ENCODE measurements around the gene CBX2.
"Not testable (repeated sequence)": the region's sequence is repeated elsewhere in the genome, so short reads cannot be mapped to it uniquely, and the experiment has no call there.

Gene CBX2

DNA sequence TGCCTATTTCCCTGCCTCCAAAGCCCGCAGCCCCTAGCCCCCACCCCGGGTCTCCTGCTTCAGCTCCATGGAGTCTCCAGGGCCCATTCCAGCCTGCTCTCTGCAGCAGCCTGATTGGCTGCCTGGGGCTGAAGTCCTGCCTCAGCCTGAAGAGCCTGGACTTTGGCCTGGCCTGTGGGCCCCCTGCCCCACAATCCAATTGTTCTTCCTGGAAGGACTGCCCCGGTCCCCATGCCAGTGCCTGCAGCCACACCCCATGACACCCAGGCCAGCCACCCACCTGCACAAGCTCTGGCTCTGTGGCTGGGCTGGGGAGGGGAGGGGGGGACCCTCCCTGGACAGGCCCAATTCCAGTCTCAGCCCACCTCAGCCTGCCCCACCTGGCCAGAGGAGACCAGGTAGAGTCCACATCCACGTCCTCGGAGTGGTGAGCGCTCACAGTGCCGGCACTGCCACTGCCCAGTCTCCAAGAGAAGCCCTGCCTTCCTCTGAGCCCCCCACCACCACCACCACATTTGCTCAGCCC is 34.9 kb upstream of the CBX2 start:
- DNase-seq (ENCODE audit: low read depth, low spot score), result no peak

DNA sequence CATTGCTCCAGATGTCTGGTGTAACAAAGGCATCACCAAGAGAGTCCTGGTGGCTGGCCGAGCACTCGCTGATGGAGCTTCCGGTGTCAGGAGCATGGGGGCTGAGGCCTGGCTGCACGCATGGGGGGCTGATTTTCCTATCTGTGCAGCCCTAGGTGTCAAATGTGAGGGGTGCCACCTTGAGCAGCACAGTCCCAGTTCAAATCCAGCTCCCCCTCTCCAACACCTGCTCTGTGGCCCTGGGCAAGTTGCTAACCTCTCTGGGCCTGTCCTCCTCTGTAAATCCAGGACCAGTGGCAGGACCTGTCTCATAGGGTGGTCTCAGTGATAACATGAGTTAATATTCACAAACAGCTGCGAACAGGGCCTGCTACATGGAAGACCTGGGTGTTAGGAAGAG is 34.3 kb upstream of the CBX2 start:
- DNase-seq (ENCODE audit: low read depth, low spot score), result no peak

DNA sequence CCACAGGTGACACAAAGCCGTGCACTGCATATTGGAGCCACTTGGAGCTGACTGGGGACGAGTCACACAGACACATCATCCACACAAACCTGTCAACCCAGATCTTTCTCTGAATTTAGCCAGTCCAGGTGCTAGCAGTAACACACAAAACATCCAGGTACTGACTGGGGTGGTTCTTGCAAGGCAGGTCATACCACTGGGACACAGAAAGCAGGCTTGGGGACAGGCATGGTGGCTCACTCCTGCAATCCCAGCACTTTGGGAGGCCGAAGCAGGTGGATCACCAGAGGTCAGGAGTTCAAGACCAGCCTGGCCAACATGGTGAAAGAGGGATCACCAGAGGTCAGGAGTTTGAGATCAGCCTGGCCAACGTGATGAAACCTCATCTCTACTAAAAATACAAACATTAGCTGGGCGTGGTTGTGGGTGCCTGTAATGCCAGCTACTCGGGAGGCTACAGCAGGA is 32.3 kb upstream of the CBX2 start:
- DNase-seq (ENCODE audit: low read depth, low spot score), result no peak

DNA sequence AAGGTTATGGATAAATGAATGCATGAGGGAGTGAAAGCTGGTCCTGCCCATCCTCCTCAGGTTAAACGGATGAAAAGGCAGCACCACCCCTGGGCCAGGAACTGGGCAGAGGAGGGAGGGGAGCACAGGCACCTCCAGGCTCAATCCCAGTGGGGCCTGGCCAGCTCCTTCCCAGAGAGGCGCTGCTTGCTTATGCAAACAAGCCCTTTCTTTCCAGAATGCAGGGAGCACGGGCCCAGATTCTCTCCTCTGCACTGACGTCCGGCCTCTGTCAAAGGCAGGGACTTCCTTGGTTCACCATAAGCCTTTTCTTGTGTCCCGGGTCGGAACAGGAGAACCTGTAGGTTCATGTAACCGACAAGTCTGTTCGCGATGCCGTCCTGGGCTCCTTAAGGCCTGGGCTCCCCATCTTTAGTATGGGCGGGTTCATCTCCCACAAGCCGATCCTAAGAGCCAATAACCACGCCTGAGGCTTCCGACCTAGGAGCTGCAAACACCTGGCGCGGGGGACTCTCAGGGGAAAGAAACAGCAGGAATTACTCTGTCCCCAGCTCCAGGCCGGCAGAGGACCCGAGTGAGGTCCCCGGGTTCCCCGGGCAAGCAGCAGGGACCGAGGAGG is 30.9 kb upstream of the CBX2 start:
- no peak for DNase-seq (ENCODE audit: low read depth, low spot score)

DNA sequence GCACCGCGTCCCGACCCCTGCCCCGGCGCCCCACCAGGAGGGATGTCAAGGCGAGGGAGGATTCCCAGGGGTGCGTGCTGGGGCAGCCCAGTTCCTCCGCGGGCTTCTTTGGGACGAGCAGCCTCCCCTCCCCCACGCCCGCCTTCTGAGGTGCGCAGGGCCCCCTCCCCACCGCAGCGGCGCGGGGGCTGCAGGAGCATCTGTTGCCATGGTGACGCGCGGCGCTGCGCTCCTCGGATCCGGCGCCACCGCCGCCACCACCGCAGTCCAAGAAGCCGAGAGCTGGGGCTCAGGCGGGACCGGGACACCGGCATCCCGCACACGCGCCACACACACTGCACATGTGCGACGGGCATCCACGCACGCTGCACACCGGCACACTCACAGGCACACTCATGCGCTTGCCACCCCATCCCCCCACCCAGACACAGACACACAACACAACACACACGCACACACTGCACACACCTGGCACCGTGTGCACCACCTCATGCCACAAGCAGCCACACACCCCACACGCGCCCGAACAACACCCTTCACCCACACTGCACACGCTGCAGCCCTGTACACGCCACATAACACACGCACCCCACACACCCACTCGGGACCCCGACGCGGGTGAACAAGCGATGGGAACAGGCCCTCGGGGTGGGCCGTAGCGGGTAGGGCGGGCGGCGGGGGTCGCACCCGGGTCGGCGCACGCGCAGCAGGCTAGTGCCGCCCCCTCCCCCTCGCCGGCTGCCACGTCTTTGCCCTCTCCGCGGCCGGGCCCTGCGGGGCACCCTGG is 30.2 kb upstream of the CBX2 start:
- DNase-seq (ENCODE audit: low read depth, low spot score), result no peak

DNA sequence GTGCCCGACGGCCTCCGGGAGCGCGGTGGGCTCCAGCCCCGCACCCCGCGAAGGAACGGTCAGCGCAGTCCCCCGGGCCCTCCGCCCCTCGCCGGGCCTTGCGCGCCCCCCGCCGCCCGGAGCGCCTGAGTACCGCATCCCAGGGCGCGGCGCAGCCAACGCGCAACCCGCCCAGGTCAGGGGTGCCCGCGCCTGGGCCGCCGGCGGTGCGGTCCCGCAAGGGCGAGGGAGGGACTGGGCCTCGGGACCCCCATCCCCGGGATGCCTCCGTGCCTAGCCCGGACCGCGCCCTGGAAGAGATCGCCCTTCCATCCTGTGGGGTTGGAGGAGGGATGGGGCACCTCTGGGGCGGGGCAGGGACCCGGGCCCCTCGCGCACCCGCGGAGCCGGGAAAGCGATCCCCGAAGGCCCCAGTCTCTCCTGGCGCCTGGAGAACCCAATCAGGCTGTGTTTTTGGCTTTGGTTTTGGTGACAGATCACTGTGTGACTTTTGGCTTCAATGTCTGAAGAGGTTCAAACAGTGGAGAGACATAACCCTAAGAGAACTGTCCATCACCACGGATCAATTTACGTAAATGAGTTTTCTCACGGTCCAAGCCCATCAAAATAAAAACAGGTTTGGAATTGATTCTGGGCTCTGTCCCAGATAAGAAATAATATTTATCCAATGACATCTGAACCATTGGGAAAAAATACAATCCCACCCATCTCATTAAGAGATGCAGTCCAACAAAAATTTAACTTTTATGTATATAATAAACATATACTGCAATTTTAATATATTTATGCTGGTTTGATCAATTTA is 29.5 kb upstream of the CBX2 start:
- no peak for DNase-seq (ENCODE audit: low read depth, low spot score)

DNA sequence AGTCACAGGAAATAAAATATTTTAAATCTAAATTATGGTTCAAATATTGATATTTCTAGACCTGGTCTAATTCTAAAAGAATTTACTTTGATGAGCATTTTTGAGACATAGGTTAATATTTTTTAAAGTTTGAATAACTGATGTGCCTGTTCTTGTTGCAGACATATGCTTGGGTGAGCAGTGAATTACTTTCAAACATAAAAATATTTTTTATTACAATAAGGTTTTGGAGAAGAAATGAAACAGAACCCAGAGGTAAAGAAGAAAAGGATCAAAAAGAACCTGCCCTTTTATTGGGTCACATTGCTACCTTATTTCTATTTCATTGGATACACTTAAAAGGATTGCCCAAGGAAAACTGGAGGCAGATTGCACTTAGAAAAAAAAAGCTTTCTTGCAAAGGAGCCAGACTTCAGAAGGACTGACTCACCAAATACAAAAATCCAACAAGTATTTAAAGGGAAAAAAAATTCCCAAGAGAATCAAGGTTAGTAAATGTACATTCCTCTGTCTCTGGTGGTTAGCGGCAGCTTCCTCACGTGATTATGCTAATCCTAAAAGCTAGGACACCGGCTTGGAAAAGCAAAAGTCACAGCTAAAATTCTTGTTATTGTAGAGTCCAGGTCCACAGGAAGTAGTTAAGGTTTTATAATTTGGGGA is 28.7 kb upstream of the CBX2 start:
- no peak for DNase-seq (ENCODE audit: low read depth, low spot score)

DNA sequence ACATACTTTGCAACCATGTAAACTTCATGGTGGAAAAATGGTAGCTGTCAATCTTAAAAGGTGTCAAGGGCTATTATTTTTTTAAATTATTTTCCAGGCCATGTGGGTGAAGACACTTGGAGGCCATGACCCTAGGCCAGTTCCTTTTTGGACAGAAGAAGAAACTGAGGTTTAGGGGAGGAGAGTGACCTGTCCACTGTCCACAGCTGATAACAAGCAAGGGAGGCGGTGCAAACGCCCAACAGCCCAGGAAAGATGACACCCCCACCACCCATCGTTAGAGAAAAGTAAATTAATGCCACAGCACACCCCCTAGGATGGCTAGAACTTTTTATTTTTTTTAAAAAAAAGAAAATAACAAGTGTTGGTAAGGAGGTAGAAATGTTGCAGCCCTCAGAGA is 28.0 kb upstream of the CBX2 start:
- DNase-seq (ENCODE audit: low read depth, low spot score), result no peak

DNA sequence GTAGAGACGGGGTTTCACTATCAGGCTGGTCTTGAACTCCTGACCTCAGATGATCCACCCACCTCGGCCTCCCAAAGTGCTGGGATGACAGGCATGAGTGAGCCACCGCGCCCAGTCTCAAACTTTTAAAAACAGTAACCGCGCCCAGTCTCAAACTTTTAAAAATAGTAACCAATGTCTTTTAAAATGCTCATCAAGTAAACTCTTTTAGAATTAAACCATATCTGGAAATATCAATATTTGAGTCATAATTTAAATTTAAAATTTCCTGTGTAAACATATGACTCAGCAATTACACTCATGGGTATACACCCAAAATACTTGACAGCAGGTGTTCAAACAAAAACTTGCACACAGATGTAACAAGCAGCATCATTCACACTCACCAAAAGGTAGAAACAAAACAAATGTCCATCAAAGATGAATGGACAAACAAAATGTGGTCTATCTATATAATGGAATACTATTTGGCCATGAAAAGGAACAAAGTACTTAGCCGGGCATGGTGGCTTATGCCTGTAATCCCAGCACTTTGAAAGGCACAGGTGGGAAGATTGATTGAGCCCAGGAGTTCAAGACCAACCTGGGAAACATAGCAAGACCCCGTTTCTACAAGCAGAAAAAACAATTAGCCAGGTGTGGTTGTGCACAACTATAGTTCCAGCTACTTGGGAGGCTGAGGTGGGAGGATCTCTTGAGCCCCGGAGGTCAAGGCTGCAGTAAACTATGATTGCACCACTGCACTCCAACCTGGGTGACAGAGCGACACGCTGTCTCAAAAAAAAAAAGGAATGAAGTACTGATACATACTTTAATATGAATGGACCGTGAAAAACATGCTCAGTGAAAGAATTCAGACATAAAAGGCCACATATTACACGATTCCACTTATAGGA is 27.1 kb upstream of the CBX2 start:
- DNase-seq (ENCODE audit: low read depth, low spot score), result no peak

DNA sequence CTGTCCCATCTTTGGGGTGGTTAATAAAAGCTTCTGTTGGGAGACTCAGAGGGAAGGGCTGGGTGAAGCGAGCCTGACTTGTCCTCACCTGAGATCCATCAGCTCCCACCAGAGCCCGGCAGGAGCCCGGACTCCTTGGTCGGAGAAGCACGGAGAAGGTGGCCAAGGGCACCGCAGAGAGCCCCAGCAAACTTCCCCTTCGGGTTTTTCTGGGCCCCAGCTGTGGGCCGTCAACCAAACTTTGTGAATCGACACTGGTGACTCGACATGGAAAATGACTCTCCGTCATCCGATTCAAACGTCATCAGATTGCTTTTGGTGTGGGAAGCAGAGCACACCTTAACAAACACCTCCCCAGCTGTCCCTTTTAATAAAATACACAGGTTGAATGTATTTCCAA is 25.8 kb upstream of the CBX2 start:
- DNase-seq (ENCODE audit: low read depth, low spot score), result no peak

DNA sequence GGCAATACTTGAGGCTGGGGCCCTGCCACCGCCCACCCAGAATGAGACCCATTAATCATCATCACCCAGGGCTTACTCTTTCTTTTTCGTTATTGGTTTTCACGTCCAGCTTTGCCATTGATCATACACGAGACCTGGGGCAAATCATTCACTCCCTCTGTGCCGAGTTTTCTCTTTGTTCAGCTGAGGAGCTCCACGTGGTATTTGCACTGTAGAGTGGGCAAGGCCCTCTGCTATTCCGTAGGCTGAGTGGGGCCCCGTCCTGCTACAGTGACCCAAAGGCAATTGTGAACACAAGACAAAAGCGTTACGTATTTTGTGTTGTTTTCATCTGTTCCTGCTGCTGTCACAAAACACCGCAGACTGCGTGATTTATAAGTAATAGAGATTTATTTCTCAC is 23.6 kb upstream of the CBX2 start:
- no peak for DNase-seq (ENCODE audit: low read depth, low spot score)

DNA sequence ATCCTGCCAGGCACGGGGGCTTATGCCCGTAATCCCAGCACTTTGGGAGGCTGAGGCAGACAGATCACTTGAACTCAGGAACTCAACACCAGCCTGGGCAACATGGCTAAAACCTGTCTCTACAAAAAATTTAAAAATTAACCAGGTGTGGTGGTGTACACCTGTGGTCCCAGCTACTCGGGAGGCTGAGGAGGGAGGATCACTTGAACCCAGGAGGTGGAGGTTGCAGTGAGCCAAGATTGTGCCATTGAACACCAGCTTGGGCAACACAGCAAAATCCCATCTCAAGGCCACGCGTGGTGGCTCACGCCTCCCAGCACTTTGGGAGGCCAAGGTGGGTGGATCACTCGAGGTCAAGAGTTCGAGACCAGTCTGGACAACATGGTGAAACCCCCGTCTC is 23.0 kb upstream of the CBX2 start:
- not testable (repeated sequence) for DNase-seq (ENCODE audit: low read depth, low spot score)

DNA sequence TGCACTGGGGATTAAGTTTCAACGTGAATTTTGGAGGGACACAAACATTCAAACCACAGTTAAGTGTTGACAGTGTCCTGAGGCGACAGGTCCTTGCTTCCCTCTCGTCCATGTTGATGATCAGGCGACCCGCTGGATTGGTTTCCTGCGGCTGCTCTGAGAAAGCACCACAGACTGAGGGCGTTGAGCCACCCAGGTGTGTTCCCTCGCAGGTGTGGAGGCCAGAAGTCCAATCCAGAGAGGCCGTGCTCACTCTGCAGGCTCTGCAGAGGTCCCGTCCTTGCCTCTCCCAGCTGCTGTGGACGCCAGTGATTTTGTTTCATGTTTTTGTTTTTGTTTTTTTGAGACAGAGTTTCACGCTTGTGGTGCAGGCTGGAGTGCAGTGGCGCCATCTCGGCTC is 22.4 kb upstream of the CBX2 start:
- no peak for DNase-seq (ENCODE audit: low read depth, low spot score)

DNA sequence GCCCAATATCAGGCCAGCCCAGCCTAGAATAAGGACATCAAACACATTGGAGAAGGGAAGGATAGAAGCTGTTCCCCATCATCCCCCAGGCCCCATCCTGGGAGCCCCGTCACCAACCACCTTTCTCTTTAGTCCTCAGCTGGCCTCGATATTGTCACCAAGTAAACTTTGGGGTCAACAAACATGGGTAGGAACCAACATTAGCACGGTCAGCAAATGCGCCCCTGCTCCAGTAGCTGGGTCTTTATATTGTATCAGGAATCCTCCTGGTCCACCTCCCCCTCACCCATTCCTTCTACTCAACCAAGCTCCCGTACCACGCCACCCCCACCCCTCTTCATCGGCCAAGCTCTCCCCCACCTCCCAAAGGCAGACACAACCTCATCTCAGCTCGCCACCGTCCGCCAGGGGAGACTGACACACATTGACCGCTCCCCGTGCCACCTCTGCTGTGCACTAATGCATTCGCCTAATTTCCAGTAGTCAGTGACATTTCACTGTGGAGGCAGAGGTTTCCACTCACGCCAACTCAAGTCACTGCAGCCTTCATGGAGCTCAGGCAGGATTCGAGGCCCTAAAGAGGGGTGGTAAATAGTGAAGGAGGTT is 20.7 kb upstream of the CBX2 start:
- DNase-seq (ENCODE audit: low read depth, low spot score), result no peak

DNA sequence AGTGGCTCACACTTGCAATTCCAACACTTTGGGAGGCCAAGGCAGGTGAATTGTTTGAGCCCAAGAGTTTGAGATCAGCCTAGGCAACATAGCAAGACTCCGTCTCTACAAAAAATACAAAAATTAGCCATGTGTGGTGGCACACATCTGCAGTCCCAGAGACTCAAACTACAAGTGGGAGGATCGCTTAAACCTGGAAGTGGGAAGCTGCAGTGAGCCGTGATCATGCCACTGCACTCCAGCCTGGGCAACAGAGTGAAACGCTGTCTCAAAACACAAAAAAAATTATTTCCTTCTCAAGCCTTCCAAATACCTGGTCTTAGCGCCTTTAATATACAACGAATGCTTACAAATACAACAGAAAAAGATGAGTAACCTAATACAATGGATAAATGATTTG is 19.7 kb upstream of the CBX2 start:
- no peak for DNase-seq (ENCODE audit: low read depth, low spot score)

DNA sequence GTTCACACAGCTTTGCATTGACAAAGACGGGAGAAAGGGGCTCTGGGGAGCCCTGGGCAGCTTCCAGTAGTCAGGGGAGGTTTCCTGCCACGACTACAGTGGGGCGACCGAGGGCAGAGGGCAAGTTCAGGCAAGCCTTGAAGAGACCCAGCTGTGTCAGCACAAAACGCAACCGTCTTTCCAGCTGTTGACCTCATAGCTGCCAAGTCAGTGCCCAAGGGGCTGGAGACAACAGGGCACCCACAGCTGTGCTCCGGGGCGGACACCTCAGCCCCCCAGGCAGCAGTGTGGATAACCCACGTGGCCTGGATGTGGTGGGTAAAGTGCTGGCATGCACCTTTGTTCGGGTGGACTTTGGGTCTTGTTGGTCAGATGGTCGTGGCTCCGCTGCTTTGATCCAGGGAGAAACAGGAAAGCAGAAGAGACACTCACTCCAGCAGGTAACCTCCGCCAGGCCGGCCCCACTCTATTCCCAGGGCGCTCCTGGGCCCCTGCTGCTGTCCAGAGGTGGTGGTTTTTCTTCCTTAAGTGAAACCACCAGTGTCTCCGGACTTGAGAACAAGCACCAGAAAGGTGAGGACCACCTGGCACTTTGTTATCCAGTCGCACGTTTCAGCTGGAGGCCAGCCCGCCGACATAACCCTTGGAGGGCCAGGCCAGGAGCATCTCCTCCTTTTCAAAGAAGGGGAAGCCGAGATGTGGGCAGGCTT is 17.6 kb upstream of the CBX2 start:
- DNase-seq (ENCODE audit: low read depth, low spot score), result no peak

DNA sequence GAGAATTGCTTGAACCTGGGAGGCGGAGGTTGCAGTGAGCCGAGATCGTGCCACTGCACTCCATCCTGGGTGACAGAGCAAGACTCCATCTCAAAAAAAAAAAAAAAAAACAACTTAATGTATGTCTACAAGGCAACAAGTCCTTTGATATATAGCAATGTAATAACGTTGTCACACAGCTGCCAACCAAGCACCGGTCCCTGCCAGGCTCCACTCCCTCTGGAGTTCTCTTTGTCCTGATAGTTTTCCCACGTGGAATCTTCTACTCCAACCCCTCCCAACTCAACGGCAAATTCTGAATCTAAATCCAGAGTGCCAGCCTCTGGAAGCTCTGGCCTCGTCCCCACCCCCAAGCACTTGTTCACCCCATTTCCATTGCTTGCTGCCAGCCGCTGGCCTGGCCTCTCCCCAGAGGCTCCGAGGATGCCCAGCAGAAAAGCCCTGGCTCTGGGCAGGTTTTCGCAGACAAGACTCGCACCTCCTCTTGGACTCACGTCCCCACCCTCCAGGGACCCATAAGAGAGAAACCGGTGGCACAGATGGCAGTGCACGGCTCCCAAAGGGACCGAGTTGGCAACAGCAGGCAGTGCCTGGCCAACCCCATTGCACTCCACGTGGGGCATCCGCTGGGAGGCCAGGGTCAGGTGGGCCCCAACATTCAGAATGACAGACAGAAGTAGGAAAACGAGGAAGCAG is 15.9 kb upstream of the CBX2 start:
- DNase-seq (ENCODE audit: low read depth, low spot score), result no peak

DNA sequence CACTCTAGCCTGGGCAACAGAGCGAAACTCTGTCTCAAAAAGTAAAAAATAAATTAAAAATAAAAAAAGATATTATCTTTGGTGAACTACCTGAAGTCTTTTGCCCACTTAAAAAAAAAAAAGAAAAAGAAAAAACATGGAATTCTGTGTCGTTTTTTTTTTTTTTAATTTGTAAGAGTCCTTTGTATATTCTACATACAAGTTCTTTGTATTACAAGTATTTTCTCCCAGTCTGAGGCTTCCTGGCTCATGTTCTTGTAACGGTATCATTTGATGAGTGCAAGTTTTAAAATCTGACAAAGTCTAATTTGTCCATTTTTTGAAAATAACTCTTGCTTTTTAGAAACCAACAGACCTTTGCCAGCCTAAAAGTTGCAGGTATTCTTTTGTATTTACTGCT is 12.2 kb upstream of the CBX2 start:
- no peak for DNase-seq (ENCODE audit: low read depth, low spot score)
